HepG2 (cell line): ENCODE results near the gene ATP11A. TPM values are rescaled to one million over a fixed set of nuclear protein-coding genes. Genes with fewer than 3 reads are reported as not detected.

Experiments used
- HOXA3 ChIP-seq: sonication (generic); formaldehyde crosslinking; IDR thresholded peaks from 2 replicates; pipeline ENCODE4 v1.5.0; 2020; ENCODE audit warnings: missing genetic modification reagents
- NFATC3 ChIP-seq: sonication (generic); formaldehyde crosslinking; IDR thresholded peaks from 2 replicates; pipeline ENCODE4 v1.5.1; 2020; ENCODE audit warnings: mild to moderate bottlenecking, missing genetic modification reagents
- NONO ChIP-seq, 2 experiments: fragments of 450-650 bp in 1 of 2; sonication (generic) in 1 of 2; formaldehyde crosslinking in 1 of 2; IDR thresholded peaks in 1 of 2; conservative IDR thresholded peaks in 1 of 2; 2 replicates each; pipeline versions ENCODE4 v1.6.1 to v1.8.0; 2017 to 2022; ENCODE audit warnings: mild to moderate bottlenecking in 1 of 2, missing genetic modification reagents in 1 of 2, moderate library complexity in 1 of 2
- SALL2 ChIP-seq: sonication (generic); formaldehyde crosslinking; IDR thresholded peaks from 2 replicates; pipeline ENCODE4 v1.8.1; 2023; ENCODE audit warnings: mild to moderate bottlenecking, missing genetic modification reagents, inconsistent platforms
- TBP ChIP-seq: sonication (generic); formaldehyde crosslinking; IDR thresholded peaks from 2 replicates; pipeline ENCODE4 v1.5.0; 2020; ENCODE audit warnings: missing genetic modification reagents
- TEAD3 ChIP-seq: optimal IDR thresholded peaks from 2 replicates; pipeline ENCODE3; 2016; ENCODE audit warnings: borderline replicate concordance
- YY1 ChIP-seq: IDR thresholded peaks from 2 replicates; pipeline ENCODE4 v1.6.1; 2011; ENCODE audit warnings: low read length, low read depth, moderate library complexity, mild to moderate bottlenecking; ENCODE audit not compliant: insufficient read depth, insufficient replicate concordance
- ZKSCAN1 ChIP-seq: fragments of 150-350 bp; IDR thresholded peaks from 2 replicates; pipeline ENCODE4 v1.6.1; 2014; ENCODE audit warnings: low read length
- ZNF530 ChIP-seq: sonication (generic); formaldehyde crosslinking; IDR thresholded peaks from 2 replicates; pipeline ENCODE4 v1.5.0; 2020; ENCODE audit warnings: low read depth, mild to moderate bottlenecking, missing genetic modification reagents
- ZNF543 ChIP-seq: sonication (generic); formaldehyde crosslinking; IDR thresholded peaks from 2 replicates; pipeline ENCODE4 v1.4.0; 2020; ENCODE audit warnings: mild to moderate bottlenecking, missing genetic modification reagents
- ZNF619 ChIP-seq: sonication (generic); formaldehyde crosslinking; IDR thresholded peaks from 2 replicates; pipeline ENCODE4 v1.4.0; 2020; ENCODE audit warnings: mild to moderate bottlenecking, missing genetic modification reagents
- polyA plus RNA-seq, 8 experiments: library from polyadenylated mRNA; depleted of rRNA in 3 of 8; stranded (reverse) in 7 of 8; unstranded in 1 of 8; fragments of >200 nt; fragmentation: Illumina TruSeq in 4 of 8; extraction: Trizol in 4 of 8; gene quantifications; 2 replicates each; pipeline versions ENCODE4 v1.2.1 to v1.2.3, GENCODE V29; 2011 to 2016; ENCODE audit warnings: low read depth in 4 of 8, missing spikeins in 1 of 8, mixed read lengths in 1 of 8; ENCODE audit not compliant: insufficient read depth in 1 of 8
- total RNA-seq, 5 experiments: library from RNA; depleted of rRNA; stranded (reverse); fragments of >200 nt; fragmentation: Illumina TruSeq; extraction: Trizol; gene quantifications; 2 replicates each; pipeline ENCODE4 v1.2.3, GENCODE V29; 2016; ENCODE audit warnings: low read depth in 1 of 5
- TF ChIP-seq, protein P1 (sequence below): sonication (generic); formaldehyde crosslinking; IDR thresholded peaks from 2 replicates; pipeline ENCODE4 v1.9.0; 2021; ENCODE audit warnings: missing genetic modification reagents, mild to moderate bottlenecking, borderline replicate concordance
- TF ChIP-seq, protein P2 (sequence below): IDR thresholded peaks from 2 replicates; pipeline ENCODE4 v1.6.1; 2016; ENCODE audit warnings: low read depth
- TF ChIP-seq, protein P3 (sequence below), 2 experiments: fragments of 450-650 bp in 1 of 2; sonication (generic) in 1 of 2; formaldehyde crosslinking in 1 of 2; IDR thresholded peaks; 2 replicates each; pipeline versions ENCODE4 v1.6.1 to v1.8.0; 2016 to 2022; ENCODE audit warnings: antibody characterized with exemption in 1 of 2, mild to moderate bottlenecking in 1 of 2, missing genetic modification reagents in 1 of 2
- TF ChIP-seq, protein P4 (sequence below): sonication (generic); formaldehyde crosslinking; IDR thresholded peaks from 2 replicates; pipeline ENCODE4 v1.8.1; 2023; ENCODE audit warnings: mild to moderate bottlenecking, inconsistent platforms, moderate library complexity, missing genetic modification reagents, borderline replicate concordance

The ATP11A gene
- total and polyA plus RNA-seq, 2 of the 13 experiments (the other 11 are each of a cell fraction or from before 2014, with no cell fraction given): 18.4 to 20.1 TPM

DNA sequence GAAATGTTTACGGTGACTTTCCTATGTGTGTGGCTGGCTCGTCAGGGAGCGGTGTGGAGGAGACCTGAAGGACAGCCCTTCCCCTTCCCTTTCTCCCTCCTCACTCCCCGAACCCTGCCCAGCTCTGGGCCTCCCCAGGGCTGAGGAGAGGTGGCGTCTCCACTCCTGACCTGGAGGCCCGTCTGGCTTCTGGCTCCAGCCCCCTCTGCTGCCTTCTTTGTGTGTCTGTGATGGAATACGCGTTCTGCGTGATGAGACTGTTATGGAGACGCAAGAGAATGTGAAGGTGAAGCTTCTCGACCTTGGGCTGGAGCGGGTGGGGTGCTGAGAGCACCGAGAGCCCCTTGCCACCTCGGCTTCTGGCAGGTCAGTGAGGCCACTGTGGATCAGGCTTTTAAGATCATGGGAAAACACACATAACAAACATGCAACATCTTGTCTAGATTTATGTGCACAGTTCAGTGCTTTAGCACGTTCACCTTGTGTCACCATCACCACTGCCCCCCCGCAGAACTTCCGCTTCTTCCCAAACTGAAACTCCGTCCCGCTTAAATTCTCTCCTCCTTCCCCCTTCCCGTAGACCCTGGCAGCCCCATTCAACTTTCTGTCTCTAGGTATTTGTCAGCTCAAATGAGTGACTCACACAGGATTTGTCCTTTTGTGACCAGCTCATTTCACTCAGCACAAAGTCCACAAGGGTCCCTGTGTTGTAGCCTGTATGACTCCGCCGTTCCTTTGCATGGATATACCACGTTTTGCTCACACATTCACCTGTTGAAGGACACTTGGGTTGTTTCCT is 24.7 kb downstream of the ATP11A start (continued):
- TF ChIP-seq ZNF543 (CRISPR knock-in tag) (no peak), SALL2 (0 out of 2 replicates have a peak, but pooled peaks have one; percentile 24), ZNF530 (no peak), ZKSCAN1 (no peak), TBP (CRISPR knock-in tag) (no peak), NONO (IDR thresholded peaks at IDR 0.05) (no peak), NONO (CRISPR knock-in tag; conservative IDR thresholded peaks at IDR 0.05) (no peak), NFATC3 (CRISPR knock-in tag) (no peak), YY1 (no peak), HOXA3 (CRISPR knock-in tag) (0 out of 2 replicates have a peak, but pooled peaks have one; percentile 23), ZNF619 (CRISPR knock-in tag) (no peak), TEAD3 (CRISPR knock-in tag) (peak; percentile 43)
- TF ChIP-seq, protein P1, sequence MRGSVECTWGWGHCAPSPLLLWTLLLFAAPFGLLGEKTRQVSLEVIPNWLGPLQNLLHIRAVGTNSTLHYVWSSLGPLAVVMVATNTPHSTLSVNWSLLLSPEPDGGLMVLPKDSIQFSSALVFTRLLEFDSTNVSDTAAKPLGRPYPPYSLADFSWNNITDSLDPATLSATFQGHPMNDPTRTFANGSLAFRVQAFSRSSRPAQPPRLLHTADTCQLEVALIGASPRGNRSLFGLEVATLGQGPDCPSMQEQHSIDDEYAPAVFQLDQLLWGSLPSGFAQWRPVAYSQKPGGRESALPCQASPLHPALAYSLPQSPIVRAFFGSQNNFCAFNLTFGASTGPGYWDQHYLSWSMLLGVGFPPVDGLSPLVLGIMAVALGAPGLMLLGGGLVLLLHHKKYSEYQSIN (CRISPR knock-in tag): no peak
- TF ChIP-seq, protein P2, sequence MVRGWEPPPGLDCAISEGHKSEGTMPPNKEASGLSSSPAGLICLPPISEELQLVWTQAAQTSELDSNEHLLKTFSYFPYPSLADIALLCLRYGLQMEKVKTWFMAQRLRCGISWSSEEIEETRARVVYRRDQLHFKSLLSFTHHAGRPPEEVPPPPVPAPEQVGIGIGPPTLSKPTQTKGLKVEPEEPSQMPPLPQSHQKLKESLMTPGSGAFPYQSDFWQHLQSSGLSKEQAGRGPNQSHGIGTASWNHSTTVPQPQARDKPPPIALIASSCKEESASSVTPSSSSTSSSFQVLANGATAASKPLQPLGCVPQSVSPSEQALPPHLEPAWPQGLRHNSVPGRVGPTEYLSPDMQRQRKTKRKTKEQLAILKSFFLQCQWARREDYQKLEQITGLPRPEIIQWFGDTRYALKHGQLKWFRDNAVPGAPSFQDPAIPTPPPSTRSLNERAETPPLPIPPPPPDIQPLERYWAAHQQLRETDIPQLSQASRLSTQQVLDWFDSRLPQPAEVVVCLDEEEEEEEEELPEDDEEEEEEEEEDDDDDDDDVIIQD (CRISPR knock-in tag): peak; percentile 78; the same call in 1 of the 2 replicates
- TF ChIP-seq, protein P3, sequence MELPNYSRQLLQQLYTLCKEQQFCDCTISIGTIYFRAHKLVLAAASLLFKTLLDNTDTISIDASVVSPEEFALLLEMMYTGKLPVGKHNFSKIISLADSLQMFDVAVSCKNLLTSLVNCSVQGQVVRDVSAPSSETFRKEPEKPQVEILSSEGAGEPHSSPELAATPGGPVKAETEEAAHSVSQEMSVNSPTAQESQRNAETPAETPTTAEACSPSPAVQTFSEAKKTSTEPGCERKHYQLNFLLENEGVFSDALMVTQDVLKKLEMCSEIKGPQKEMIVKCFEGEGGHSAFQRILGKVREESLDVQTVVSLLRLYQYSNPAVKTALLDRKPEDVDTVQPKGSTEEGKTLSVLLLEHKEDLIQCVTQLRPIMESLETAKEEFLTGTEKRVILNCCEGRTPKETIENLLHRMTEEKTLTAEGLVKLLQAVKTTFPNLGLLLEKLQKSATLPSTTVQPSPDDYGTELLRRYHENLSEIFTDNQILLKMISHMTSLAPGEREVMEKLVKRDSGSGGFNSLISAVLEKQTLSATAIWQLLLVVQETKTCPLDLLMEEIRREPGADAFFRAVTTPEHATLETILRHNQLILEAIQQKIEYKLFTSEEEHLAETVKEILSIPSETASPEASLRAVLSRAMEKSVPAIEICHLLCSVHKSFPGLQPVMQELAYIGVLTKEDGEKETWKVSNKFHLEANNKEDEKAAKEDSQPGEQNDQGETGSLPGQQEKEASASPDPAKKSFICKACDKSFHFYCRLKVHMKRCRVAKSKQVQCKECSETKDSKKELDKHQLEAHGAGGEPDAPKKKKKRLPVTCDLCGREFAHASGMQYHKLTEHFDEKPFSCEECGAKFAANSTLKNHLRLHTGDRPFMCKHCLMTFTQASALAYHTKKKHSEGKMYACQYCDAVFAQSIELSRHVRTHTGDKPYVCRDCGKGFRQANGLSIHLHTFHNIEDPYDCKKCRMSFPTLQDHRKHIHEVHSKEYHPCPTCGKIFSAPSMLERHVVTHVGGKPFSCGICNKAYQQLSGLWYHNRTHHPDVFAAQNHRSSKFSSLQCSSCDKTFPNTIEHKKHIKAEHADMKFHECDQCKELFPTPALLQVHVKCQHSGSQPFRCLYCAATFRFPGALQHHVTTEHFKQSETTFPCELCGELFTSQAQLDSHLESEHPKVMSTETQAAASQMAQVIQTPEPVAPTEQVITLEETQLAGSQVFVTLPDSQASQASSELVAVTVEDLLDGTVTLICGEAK (IDR thresholded peaks at IDR 0.05): no peak
- TF ChIP-seq, protein P3 (CRISPR knock-in tag; IDR thresholded peaks at IDR 0.05): no peak
- TF ChIP-seq, protein P4, sequence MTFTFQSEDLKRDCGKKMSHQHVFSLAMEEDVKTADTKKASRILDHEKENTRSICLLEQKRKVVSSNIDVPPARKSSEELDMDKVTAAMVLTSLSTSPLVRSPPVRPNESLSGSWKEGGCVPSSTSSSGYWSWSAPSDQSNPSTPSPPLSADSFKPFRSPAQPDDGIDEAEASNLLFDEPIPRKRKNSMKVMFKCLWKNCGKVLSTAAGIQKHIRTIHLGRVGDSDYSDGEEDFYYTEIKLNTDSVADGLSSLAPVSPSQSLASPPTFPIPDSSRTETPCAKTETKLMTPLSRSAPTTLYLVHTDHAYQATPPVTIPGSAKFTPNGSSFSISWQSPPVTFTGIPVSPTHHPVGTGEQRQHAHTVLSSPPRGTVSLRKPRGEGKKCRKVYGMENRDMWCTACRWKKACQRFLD (CRISPR knock-in tag): no peak
